Psoas muscle (tissue), 8 donors: ENCODE measurements around the gene RUNX2. TPM values are rescaled to one million over a fixed set of nuclear protein-coding genes. Genes with fewer than 3 reads are reported as not detected.

Experiments
- ATAC-seq, 4 donors: fragments of 200-7000 bp; cut with Tn5 transposase; one replicate each; pipeline ENCODE4 v1.9.1; 2020; ENCODE audit warnings: moderate library complexity in 3 of 4, mild to moderate bottlenecking in 2 of 4
- DNase-seq, 2 donors: peaks; one replicate each; pipeline ENCODE4 v3.0.0-alpha.2; 2020
- H3K27ac ChIP-seq: fragments of 200-600 bp; one replicate; pipeline ENCODE4 v1.8.0; 2022
- H3K27me3 ChIP-seq, 3 donors: fragments of 200-600 bp in 1 of 3; one replicate each; pipeline versions ENCODE4 v1.6.1 to v1.8.0; 2013 to 2022; ENCODE audit warnings: low read length in 2 of 3, mild to moderate bottlenecking in 2 of 3, moderate library complexity in 1 of 3; ENCODE audit not compliant: insufficient read depth in 3 of 3
- H3K36me3 ChIP-seq, 2 donors: fragments of 200-600 bp in 1 of 2; one replicate each; pipeline versions ENCODE4 v1.6.1 to v1.8.0; 2013 to 2022; ENCODE audit warnings: low read depth in 1 of 2, mild to moderate bottlenecking in 1 of 2, moderate library complexity in 1 of 2; ENCODE audit not compliant: insufficient read depth in 1 of 2
- H3K4me1 ChIP-seq: fragments of 200-600 bp; one replicate; pipeline ENCODE4 v1.8.0; 2022
- H3K4me3 ChIP-seq: fragments of 200-600 bp; one replicate; pipeline ENCODE4 v1.8.0; 2022; ENCODE audit warnings: mild to moderate bottlenecking
- H3K9me3 ChIP-seq: fragments of 200-600 bp; one replicate; pipeline ENCODE4 v1.8.0; 2022
- CTCF ChIP-seq: fragments of 200-600 bp; IDR thresholded peaks from one replicate; pipeline ENCODE4 v1.8.0; 2022; ENCODE audit warnings: antibody characterized with exemption
- WGBS, 3 donors: extraction: QIAGEN DNeasy Blood & Tissue Kit; methylation state at CpG; one replicate each; pipeline versions ENCODE4 v1.1.6 to v1.1.7; 2013; 5-methylcytosine and 5-hydroxymethylcytosine counted together
- intact Hi-C, 2 donors: fragments of 100-400 bp; cut with DNase I; formaldehyde crosslinking; loops; one replicate each; pipeline versions ENCODE4 v1.11.0 to v1.14.2; 2022
- polyA plus RNA-seq, 3 donors: library from polyadenylated mRNA; stranded (reverse); fragments of 200-250 nt; gene quantifications; one replicate each; pipeline ENCODE4 v1.2.3, GENCODE V29; 2013
- total RNA-seq, 4 donors: library from RNA; stranded (reverse); fragmentation: NEBNext Ultra II Directional in 2 of 4; extraction: Animal tissue kit (Norgen Biotek cat#: 25700) in 2 of 4; gene quantifications; one replicate each; pipeline versions ENCODE4 v1.2.1 to v1.2.4, GENCODE V29; 2021 to 2023
- donor health status: healthy with polysubstance abuse.
- donor health status: DM: no; HTN: no; CAD: no; lungs with moderate emphysema.
- donor health status: Bipolar disorder and iron deficiency.
- donor health status: healthy.
- donor health status: DM: yes; HTN: yes; CAD: no.
- donor health status: DM: no; HTN: no; CAD: no.
- donor health status: DM: no; HTN: no; CAD: no.
- donor health status: DM: yes; HTN: yes; CAD: no.

Gene RUNX2
- total and polyA plus RNA-seq, 7 donors = 0.07 to 0.69 (median 0.21) TPM

- 85 to 89% (median 86%) methylated on average over 2 of the region's 2 CpGs for WGBS, 3 donors
- TF ChIP-seq CTCF = no peak
- intact Hi-C loops = no loop called here
These were observed 177.3 kb downstream of the RUNX2 start for GRCh38 chr6:45505470-45505869.

GRCh38 chr6:45507186-45507585 lies 179.1 kb downstream of the RUNX2 start:
- Histone ChIP-seq H3K4me1 (no peaks in the 10 kb centered on the region), H3K27me3 (no peaks in the 10 kb centered on the region), H3K36me3 (no peaks in the 10 kb centered on the region), H3K4me3 (no peak overlapping the region), H3K9me3 (no peaks in the 10 kb centered on the region), H3K27ac (no peak overlapping the region)
- no peak for TF ChIP-seq CTCF
- 85 to 90% (median 86%) methylated on average over 3 of the region's 3 CpGs for WGBS, 3 donors
- no peak for ATAC-seq
- DNase-seq = no peak
- intact Hi-C loops = no loop called here

More at GRCh38 chr6:45505470-45505869, 177.3 kb downstream of the RUNX2 start:
- H3K4me1 ChIP-seq = no peaks in the 10 kb centered on the region
- no peak overlapping the region for H3K27ac ChIP-seq
- ATAC-seq (no peak), DNase-seq (no peak)
- H3K27me3 ChIP-seq = no peaks in the 10 kb centered on the region
- no peak overlapping the region for H3K4me3 ChIP-seq
- no peaks in the 10 kb centered on the region for H3K36me3 ChIP-seq
- no peaks in the 10 kb centered on the region for H3K9me3 ChIP-seq

GRCh38 chr6:45509426-45509825 lies 181.3 kb downstream of the RUNX2 start:
- Histone ChIP-seq H3K36me3 (no peaks in the 10 kb centered on the region), H3K27ac (no peak overlapping the region), H3K9me3 (no peaks in the 10 kb centered on the region), H3K4me3 (no peak overlapping the region), H3K4me1 (no peaks in the 10 kb centered on the region), H3K27me3 (no peaks in the 10 kb centered on the region)
- intact Hi-C loops = no loop called here
- DNase-seq = no peak
- no peak for ATAC-seq
- no peak for TF ChIP-seq CTCF
- 93 to 96% (median 95%) methylated on average over 4 of the region's 4 CpGs for WGBS, 3 donors

- H3K27me3 ChIP-seq = no peaks in the 10 kb centered on the region
- H3K4me3 ChIP-seq = no peak overlapping the region
- no peak for ATAC-seq
- DNase-seq = no peak
- H3K36me3 ChIP-seq = no peaks in the 10 kb centered on the region
- intact Hi-C loops = loop anchor here in 1 of 2 donors (10.0 kb wide), 1 partner anchor 88 kb away; no protein-coding TSS in a partner anchor
- H3K4me1 ChIP-seq = no peaks in the 10 kb centered on the region
- WGBS, 3 donors = 67 to 76% (median 73%) methylated on average over 3 of the region's 3 CpGs
- H3K9me3 ChIP-seq = no peaks in the 10 kb centered on the region
- no peak for TF ChIP-seq CTCF
- H3K27ac ChIP-seq = no peak overlapping the region
These were observed 184.6 kb downstream of the RUNX2 start for GRCh38 chr6:45512717-45513116.

- Histone ChIP-seq H3K4me3 (no peak overlapping the region), H3K27ac (no peak overlapping the region), H3K4me1 (no peaks in the 10 kb centered on the region), H3K9me3 (no peaks in the 10 kb centered on the region), H3K36me3 (no peaks in the 10 kb centered on the region), H3K27me3 (no peaks in the 10 kb centered on the region)
- intact Hi-C loops = loop anchor here in 1 of 2 donors (10.0 kb wide), 1 partner anchor 88 kb away; no protein-coding TSS in a partner anchor
- ATAC-seq (peak in 1 of 4 donors; percentile 54), DNase-seq (no peak)
- 66 to 71% (median 66%) methylated on average over 9 of the region's 9 CpGs for WGBS, 3 donors
- TF ChIP-seq CTCF = no peak
These were observed 185.1 kb downstream of the RUNX2 start for GRCh38 chr6:45513213-45513618.
